ENCODE results near the gene PCDHGA1.
"Not testable (repeated sequence)": the region's sequence is repeated elsewhere in the genome, so short reads cannot be mapped to it uniquely, and the experiment has no call there.

The PCDHGA1 gene

GRCh38 chr5:141382469-141383294, 52.4 kb downstream of the PCDHGA1 start, which contains the start of gene PCDHGA7:
PCDHGA7 (plus strand) TSS chr5:141382742; CDS start chr5:141382900, 158 bp downstream.
- no peak for DNase-seq (ENCODE audit: low spot score)

GRCh38 chr5:141383345-141383744, 53.0 kb downstream of the PCDHGA1 start:
- DNase-seq (ENCODE audit: low spot score), result no peak

GRCh38 chr5:141384471-141385267, 54.4 kb downstream of the PCDHGA1 start:
- DNase-seq (ENCODE audit: low spot score), result no peak

- not testable (repeated sequence) for DNase-seq (ENCODE audit: low spot score)
Measured at GRCh38 chr5:141387557-141388311, 57.4 kb downstream of the PCDHGA1 start, which contains the start of gene PCDHGB4. PCDHGB4 (plus strand) TSS chr5:141387698; CDS start chr5:141387885, 187 bp downstream.

GRCh38 chr5:141388661-141389060, 58.3 kb downstream of the PCDHGA1 start:
- DNase-seq (ENCODE audit: low spot score), result no peak

- DNase-seq (ENCODE audit: low spot score), result no peak
Measured at GRCh38 chr5:141389153-141390042, 59.1 kb downstream of the PCDHGA1 start.

- no peak for DNase-seq (ENCODE audit: low spot score)
Measured at GRCh38 chr5:141392429-141393198, 62.3 kb downstream of the PCDHGA1 start, which contains the start of gene PCDHGA8. PCDHGA8 (plus strand) TSS chr5:141392633; CDS start chr5:141392814, 181 bp downstream.

GRCh38 chr5:141393267-141393666, 63.0 kb downstream of the PCDHGA1 start:
- no peak for DNase-seq (ENCODE audit: low spot score)

GRCh38 chr5:141394401-141395187, 64.3 kb downstream of the PCDHGA1 start:
- not testable (repeated sequence) for DNase-seq (ENCODE audit: low spot score)

- not testable (repeated sequence) for DNase-seq (ENCODE audit: low spot score)
Measured at GRCh38 chr5:141397756-141398551, 67.6 kb downstream of the PCDHGA1 start, which contains the start of gene PCDHGB5. PCDHGB5 (plus strand) TSS chr5:141397947; CDS start chr5:141398128, 181 bp downstream.

- DNase-seq (ENCODE audit: low spot score), result no peak
Measured at GRCh38 chr5:141398608-141399007, 68.3 kb downstream of the PCDHGA1 start.

- no peak for DNase-seq (ENCODE audit: low spot score)
Measured at GRCh38 chr5:141399555-141400258, 69.4 kb downstream of the PCDHGA1 start.

GRCh38 chr5:141402553-141403243, 72.4 kb downstream of the PCDHGA1 start, which contains the start of gene PCDHGA9:
PCDHGA9 (plus strand) TSS chr5:141402778; CDS start chr5:141402953, 175 bp downstream.
- DNase-seq (ENCODE audit: low spot score), result no peak

- no peak for DNase-seq (ENCODE audit: low spot score)
Measured at GRCh38 chr5:141403387-141403786, 73.1 kb downstream of the PCDHGA1 start.

- not testable (repeated sequence) for DNase-seq (ENCODE audit: low spot score)
Measured at GRCh38 chr5:141407790-141408505, 77.6 kb downstream of the PCDHGA1 start, which contains the start of gene PCDHGB6. PCDHGB6 (plus strand) TSS chr5:141408021; CDS start chr5:141408203, 182 bp downstream.
